Naive thymus-derived CD4-positive, alpha-beta T cell (primary cell): Measurements from ENCODE around the gene ZSCAN32. TPM values are rescaled to one million over a fixed set of nuclear protein-coding genes. Genes with fewer than 3 reads are reported as not detected.
A peak's percentile ranks its signal among the peaks of the same experiment; 100 is the strongest.

Experiments used
- ATAC-seq: fragments of 150-1000 bp; cut with Tn5 transposase; 2 replicates; pipeline ENCODE4 v1.10.0; 2021; ENCODE audit warnings: mild to moderate bottlenecking, moderate library complexity
- CTCF ChIA-PET: fragments of 350-600 bp; sonication (Branson Sonifier 250); formaldehyde crosslinking; loops from one replicate; lab custom pipeline; 2021; ENCODE audit warnings: antibody characterized with exemption; lab: Charles Lee
- POLR2A ChIA-PET: fragments of 350-600 bp; sonication (Branson Sonifier 250); formaldehyde crosslinking; loops from one replicate; lab custom pipeline; 2021; ENCODE audit warnings: antibody characterized with exemption, inconsistent platforms; lab: Charles Lee
- DNase-seq, 9 donors: peaks; one replicate each; pipeline versions ENCODE4 v3.0.0 to v3.0.0-alpha.2; 2020 to 2022; ENCODE audit warnings: mixed read lengths in 1 of 9
- H3K27ac ChIP-seq: one replicate; pipeline ENCODE4 v1.7.0; 2013; ENCODE audit warnings: mild to moderate bottlenecking, low read depth, low read length, moderate library complexity
- H3K27me3 ChIP-seq, 2 donors: one replicate each; pipeline ENCODE4 v1.7.0; 2013; ENCODE audit warnings: low read length in 2 of 2, mild to moderate bottlenecking in 2 of 2, moderate library complexity in 2 of 2; ENCODE audit not compliant: control insufficient read depth in 2 of 2, insufficient read depth in 2 of 2
- H3K36me3 ChIP-seq, 3 experiments: 1 replicate in 2 of 3; 2 replicates in 1 of 3; pipeline ENCODE4 v1.7.0; 2013; ENCODE audit warnings: low read length in 3 of 3, mild to moderate bottlenecking in 3 of 3, moderate library complexity in 1 of 3; ENCODE audit not compliant: insufficient read depth in 3 of 3, control insufficient read depth in 2 of 3
- H3K4me1 ChIP-seq, 2 donors: one replicate each; pipeline ENCODE4 v1.7.0; 2013; ENCODE audit warnings: low read length in 2 of 2, mild to moderate bottlenecking in 2 of 2, moderate library complexity in 1 of 2; ENCODE audit not compliant: control insufficient read depth in 2 of 2, insufficient read depth in 2 of 2
- H3K4me3 ChIP-seq: 2 replicates; pipeline ENCODE4 v1.7.0; 2013; ENCODE audit warnings: mild to moderate bottlenecking, low read length
- H3K9me3 ChIP-seq, 3 experiments: 1 replicate in 2 of 3; 2 replicates in 1 of 3; pipeline ENCODE4 v1.7.0; 2013; ENCODE audit warnings: low read length in 3 of 3; ENCODE audit not compliant: control insufficient read depth in 2 of 3
- H3K27ac Mint-ChIP-seq, 9 donors: one replicate each; pipeline ENCODE4 v1.8.0; 2020 to 2022; ENCODE audit warnings: mixed read lengths in 9 of 9, mild to moderate bottlenecking in 8 of 9, moderate library complexity in 5 of 9, inconsistent platforms in 2 of 9
- H3K27me3 Mint-ChIP-seq, 5 donors: one replicate each; pipeline ENCODE4 v1.8.0; 2021 to 2022; ENCODE audit warnings: mixed read lengths in 5 of 5, mild to moderate bottlenecking in 1 of 5
- H3K36me3 Mint-ChIP-seq, 5 donors: one replicate each; pipeline ENCODE4 v1.8.0; 2020 to 2022; ENCODE audit warnings: mixed read lengths in 5 of 5, mild to moderate bottlenecking in 3 of 5, inconsistent platforms in 1 of 5
- H3K4me1 Mint-ChIP-seq, 7 donors: one replicate each; pipeline ENCODE4 v1.8.0; 2020 to 2022; ENCODE audit warnings: mixed read lengths in 7 of 7, mild to moderate bottlenecking in 3 of 7, inconsistent platforms in 1 of 7
- H3K4me3 Mint-ChIP-seq, 10 donors: one replicate each; pipeline ENCODE4 v1.8.0; 2020 to 2022; ENCODE audit warnings: mild to moderate bottlenecking in 10 of 10, mixed read lengths in 10 of 10, moderate library complexity in 6 of 10, inconsistent platforms in 2 of 10
- H3K9me3 Mint-ChIP-seq, 11 donors: one replicate each; pipeline ENCODE4 v1.8.0; 2020 to 2022; ENCODE audit warnings: mixed read lengths in 11 of 11, mild to moderate bottlenecking in 4 of 11, inconsistent platforms in 1 of 11, moderate library complexity in 1 of 11
- intact Hi-C, 2 donors: fragments of 100-400 bp; cut with micrococcal nuclease; formaldehyde crosslinking; loops; one replicate each; pipeline ENCODE4 v1.15.1; 2023
- polyA plus RNA-seq, 2 donors: library from polyadenylated mRNA; unstranded; fragments of 300-500 nt; fragmentation: Illumina TruSeq; gene quantifications; one replicate each; pipeline ENCODE4 v1.2.3, GENCODE V29; 2021
- total RNA-seq, 6 experiments: library from RNA in 5 of 6; stranded (reverse) in 5 of 6; gene quantifications; 1 replicate in 5 of 6; 2 replicates in 1 of 6; pipeline ENCODE4 v1.2.3 and lab custom pipeline; 2021 to 2026

Gene ZSCAN32
- 10 to 100 TPM in 4 of 5 experiments, 1 to 10 TPM in 1; 9.7 to 31.1 (median 19.0) TPM for total RNA-seq
- polyA plus RNA-seq = 10 to 100 TPM; 14.6 to 24.3 TPM
- 14.4 reads per million, percentile 43 among the genes with 10 or more reads in this experiment for total RNA-seq (lab: John Stamatoyannopoulos, UW)

DNA sequence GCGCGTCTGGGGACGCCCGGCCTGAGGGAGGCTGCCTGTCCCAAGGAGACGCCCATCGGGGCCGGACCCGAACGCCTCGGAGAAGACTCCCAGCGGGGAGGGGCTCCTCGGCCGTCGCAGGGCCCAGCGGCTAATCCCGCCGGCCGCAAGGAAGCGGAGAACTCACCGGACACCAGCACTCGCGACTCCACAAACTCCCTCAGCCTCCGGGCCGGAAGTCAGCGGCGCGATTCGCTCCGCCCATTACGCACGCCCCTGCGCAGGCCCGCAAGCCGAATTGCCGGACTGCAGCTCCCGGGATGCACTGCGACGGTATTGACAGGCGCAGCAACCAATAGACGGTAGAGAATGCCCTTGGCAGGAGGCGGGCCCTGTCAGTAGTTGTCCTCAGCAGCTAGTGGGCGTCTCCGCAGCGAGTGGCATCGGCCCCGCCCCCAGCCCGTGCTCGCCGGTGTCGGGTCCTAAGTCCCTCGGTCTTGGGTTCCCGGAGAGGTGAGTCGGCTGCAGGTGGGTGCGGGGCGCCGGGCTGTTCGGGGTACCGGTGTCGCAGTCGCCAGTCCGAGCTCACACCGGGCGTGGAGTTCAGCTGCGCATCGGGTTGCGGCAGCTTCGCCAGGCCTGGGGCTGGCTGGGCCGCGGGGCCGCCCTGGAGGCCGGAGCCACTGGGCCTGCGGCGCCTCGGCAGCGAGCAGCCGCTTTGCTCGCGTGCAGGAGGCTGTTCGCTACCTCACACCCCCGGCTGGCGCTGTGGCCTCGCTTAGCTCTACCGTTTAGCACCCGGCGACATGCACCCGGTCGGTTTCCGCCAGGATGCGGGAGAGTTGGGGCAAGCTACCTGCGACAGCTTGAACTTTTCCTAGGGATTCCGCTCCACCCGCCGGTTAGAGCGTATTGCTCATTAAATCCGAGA is at the start of gene ZSCAN32, which contains the start of gene ZNF174:
Gene ZSCAN32 (minus strand): TSS at position 226 of the 910 bp plus-strand sequence. CDS start 3,447 bp downstream, outside the sequence.
Gene ZNF174 (plus strand): TSS at position 437 of the 910 bp plus-strand sequence. CDS start 790 bp downstream, outside the sequence.
- CTCF ChIA-PET = interaction anchor here (0.5 to 1.9 kb wide), 5 partner anchors 21 to 397 kb away, joined by 3 to 4 read pairs (median 3); no protein-coding TSS in a partner anchor
- ATAC-seq (peak; percentile 99), DNase-seq (peak; percentile 90 to 99 (median 98))
- peak within 1 kb of the TSS; percentile 84 to 97 (median 94) for H3K4me3 Mint-ChIP-seq
- Histone ChIP-seq H3K36me3 (peaks cover 9 to 41% (median 15%) of the 10 kb centered on the region in 3 experiments), H3K9me3 (peaks cover 0 to 26% (median 0%) of the 10 kb centered on the region in 3 experiments), H3K4me3 (peak within 1 kb of the TSS; percentile 87), H3K4me1 (peaks cover 20 to 22% of the 10 kb centered on the region in 2 donors), H3K27me3 (no peaks in the 10 kb centered on the region), H3K27ac (peak within 1 kb of the TSS; percentile 89)
- intact Hi-C loops = loop anchor here (1.0 to 5.0 kb wide), 17 partner anchors 36 to 379 kb away; partner anchors contain the start of genes NAA60 (in 2 of the 2), TIGD7 (in 2 of the 2), ZNF263 (in 2 of the 2) and ZNF597 (in 2 of the 2)
- H3K27ac Mint-ChIP-seq = peak within 1 kb of the TSS; percentile 88 to 95 (median 91)
- H3K27me3 Mint-ChIP-seq = no peaks in the 10 kb centered on the region
- peaks cover 29 to 77% (median 59%) of the 10 kb centered on the region in 5 donors for H3K36me3 Mint-ChIP-seq
- POLR2A ChIA-PET = interaction anchor here (0.5 to 4.1 kb wide), 29 partner anchors 9 to 353 kb away, joined by 3 to 40 read pairs (median 5); partner anchors contain the start of genes CLUAP1, NAA60, TIGD7 and ZNF213
- H3K4me1 Mint-ChIP-seq = peaks cover 14 to 77% (median 65%) of the 10 kb centered on the region in 7 donors
- H3K9me3 Mint-ChIP-seq = peaks cover 7 to 52% (median 24%) of the 10 kb centered on the region in 11 donors

DNA sequence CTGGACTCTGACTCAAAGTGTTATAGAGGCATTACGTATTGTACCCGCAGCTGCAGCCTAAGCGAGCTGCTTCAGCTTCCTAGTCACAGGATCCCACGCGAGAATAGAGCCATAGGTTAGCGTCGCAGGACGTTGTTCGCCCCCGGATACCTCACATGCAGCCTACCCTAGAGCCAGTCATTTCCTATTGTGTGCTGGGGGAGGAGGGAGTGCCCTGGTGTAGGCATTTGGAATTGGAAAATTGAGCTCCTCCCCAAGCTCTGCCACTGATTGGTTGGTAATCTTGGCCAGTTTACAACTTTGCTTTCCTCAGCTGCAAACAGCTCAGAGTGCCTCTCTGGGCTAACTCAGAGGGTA is 43.2 kb upstream of the ZSCAN32 start:
- H3K27me3 Mint-ChIP-seq = peaks cover 0 to 5% (median 0%) of the 10 kb centered on the region in 5 donors
- peaks cover 8 to 46% (median 28%) of the 10 kb centered on the region in 5 donors for H3K36me3 Mint-ChIP-seq
- Histone ChIP-seq H3K4me3 (peak overlapping the region; percentile 47), H3K27me3 (no peaks in the 10 kb centered on the region), H3K9me3 (peaks cover 0 to 5% (median 0%) of the 10 kb centered on the region in 3 experiments), H3K36me3 (peaks cover 0 to 15% (median 0%) of the 10 kb centered on the region in 3 experiments), H3K4me1 (peaks cover 5 to 15% of the 10 kb centered on the region in 2 donors), H3K27ac (peak overlapping the region; percentile 89)
- peaks cover 0 to 24% (median 12%) of the 10 kb centered on the region in 11 donors for H3K9me3 Mint-ChIP-seq
- ATAC-seq (peak; percentile 63), DNase-seq (peak in 6 of 9 donors; percentile 8 to 68 (median 38))
- intact Hi-C loops = loop anchor here in 1 of 2 donors (1.0 to 5.0 kb wide), 2 partner anchors 13 to 162 kb away; partner anchors contain the start of gene ZNF263
- peaks cover 0 to 47% (median 24%) of the 10 kb centered on the region in 7 donors for H3K4me1 Mint-ChIP-seq
- POLR2A ChIA-PET = interaction anchor here (0.7 to 3.2 kb wide), 11 partner anchors 13 to 414 kb away, joined by 3 to 25 read pairs (median 4); partner anchors contain the start of genes ZNF174 and ZSCAN32
- peak overlapping the region; percentile 88 to 100 (median 96) for H3K4me3 Mint-ChIP-seq
- CTCF ChIA-PET = interaction anchor here (0.7 to 1.6 kb wide), 5 partner anchors 13 to 482 kb away, joined by 3 to 8 read pairs (median 3); partner anchors contain the start of genes ZNF174 and ZSCAN32
- H3K27ac Mint-ChIP-seq = peak overlapping the region; percentile 82 to 98 (median 96)

DNA sequence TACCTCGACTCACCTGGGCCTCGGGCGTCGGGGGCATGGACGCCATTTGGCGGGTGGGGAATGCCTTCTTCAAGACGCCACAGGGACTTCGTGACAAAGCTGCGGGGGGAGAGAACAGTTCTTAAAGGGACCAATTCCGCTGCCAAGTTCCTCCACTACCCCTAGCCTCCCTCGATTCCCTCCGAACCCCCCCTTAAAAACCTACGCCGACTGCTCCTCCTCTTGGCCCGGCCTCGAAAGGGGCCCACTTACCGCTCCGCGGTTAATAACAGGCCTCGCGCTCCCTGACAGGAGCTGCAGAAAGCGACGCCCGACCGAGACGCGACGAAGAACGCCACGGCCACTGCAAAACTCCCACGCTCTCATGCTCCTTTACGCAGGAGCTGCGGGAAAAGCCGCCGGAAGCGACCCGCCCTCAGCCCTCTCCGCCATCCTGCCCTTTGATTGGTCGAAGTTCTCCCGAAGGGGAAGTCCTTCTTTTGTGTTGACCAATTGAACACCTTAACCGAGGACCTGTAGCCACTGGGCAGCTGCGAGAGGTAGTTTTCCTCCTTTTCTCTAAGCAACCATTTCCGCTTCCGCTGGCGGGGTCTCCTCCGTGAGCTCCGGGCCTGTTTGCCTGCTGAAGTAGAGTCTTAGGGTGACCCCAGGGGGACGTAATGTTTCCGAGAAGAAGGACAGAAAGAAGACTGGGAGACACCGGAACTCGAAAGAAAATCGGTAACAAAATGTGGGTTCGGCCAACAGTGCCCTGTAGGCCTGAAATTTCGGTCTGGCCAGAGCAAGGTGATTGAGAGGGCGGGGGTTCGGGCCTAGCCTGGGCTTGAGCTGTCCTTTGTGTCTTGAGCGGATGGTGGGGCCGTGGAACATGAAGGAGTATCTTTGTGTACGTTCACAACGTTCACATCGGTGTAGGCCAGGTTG is 42.6 kb upstream of the ZSCAN32 start, which contains the start of the genes NAA60 and ZNF597:
Gene NAA60 (plus strand): TSS at position 573 of the 924 bp plus-strand sequence. CDS start 32,548 bp downstream, outside the sequence.
Gene ZNF597 (minus strand): TSS at position 397 of the 924 bp plus-strand sequence. CDS start 351 bp downstream, at position 46.
- peak within 1 kb of the TSS; percentile 89 for H3K27ac ChIP-seq
- POLR2A ChIA-PET = interaction anchor here (0.8 to 3.2 kb wide), 10 partner anchors 14 to 293 kb away, joined by 3 to 25 read pairs (median 4); partner anchors contain the start of genes ZNF174, ZNF263 and ZSCAN32
- DNase-seq = peak; percentile 38 to 86 (median 79)
- ATAC-seq = peak; percentile 96
- Mint-ChIP-seq H3K27ac (peak within 1 kb of the TSS; percentile 82 to 98 (median 96)), H3K9me3 (peaks cover 0 to 27% (median 14%) of the 10 kb centered on the region in 11 donors), H3K4me1 (peaks cover 0 to 46% (median 24%) of the 10 kb centered on the region in 7 donors), H3K4me3 (peak within 1 kb of the TSS; percentile 88 to 100 (median 96)), H3K27me3 (peaks cover 0 to 5% (median 0%) of the 10 kb centered on the region in 5 donors), H3K36me3 (peaks cover 8 to 46% (median 31%) of the 10 kb centered on the region in 5 donors)
- H3K4me1 ChIP-seq = peaks cover 5 to 15% of the 10 kb centered on the region in 2 donors
- no peaks in the 10 kb centered on the region for H3K27me3 ChIP-seq
- intact Hi-C loops = loop anchor here (1.0 to 5.0 kb wide), 8 partner anchors 14 to 260 kb away; partner anchors contain the start of genes ZNF174 (in 2 of the 2), ZNF263 (in 2 of the 2) and ZSCAN32 (in 2 of the 2)
- peaks cover 0 to 5% (median 0%) of the 10 kb centered on the region in 3 experiments for H3K9me3 ChIP-seq
- H3K36me3 ChIP-seq = peaks cover 0 to 11% (median 0%) of the 10 kb centered on the region in 3 experiments
- peak within 1 kb of the TSS; percentile 47 for H3K4me3 ChIP-seq
- CTCF ChIA-PET = interaction anchor here (0.6 to 1.6 kb wide), 3 partner anchors 14 to 481 kb away, joined by 3 to 8 read pairs (median 3); no protein-coding TSS in a partner anchor

DNA sequence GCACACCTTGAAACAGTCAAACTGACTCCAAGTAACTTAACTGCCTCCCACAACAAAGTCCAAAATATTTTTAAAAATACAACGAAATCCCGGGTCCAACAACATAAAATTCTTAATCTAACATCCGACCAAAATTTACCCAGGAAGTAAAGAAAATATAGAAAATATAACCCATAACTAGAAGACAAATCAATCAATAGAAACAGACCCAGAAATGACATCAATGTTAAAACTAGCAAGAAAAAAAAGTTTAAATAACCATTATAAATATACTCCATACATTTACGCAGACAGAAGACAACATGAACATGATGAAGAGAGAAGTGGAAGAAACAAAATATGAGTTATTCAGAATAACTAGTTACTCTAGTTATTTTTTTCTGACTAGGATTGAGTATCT is 38.8 kb upstream of the ZSCAN32 start:
- Mint-ChIP-seq H3K36me3 (peaks cover 8 to 53% (median 33%) of the 10 kb centered on the region in 5 donors), H3K27me3 (peaks cover 0 to 5% (median 0%) of the 10 kb centered on the region in 5 donors)

DNA sequence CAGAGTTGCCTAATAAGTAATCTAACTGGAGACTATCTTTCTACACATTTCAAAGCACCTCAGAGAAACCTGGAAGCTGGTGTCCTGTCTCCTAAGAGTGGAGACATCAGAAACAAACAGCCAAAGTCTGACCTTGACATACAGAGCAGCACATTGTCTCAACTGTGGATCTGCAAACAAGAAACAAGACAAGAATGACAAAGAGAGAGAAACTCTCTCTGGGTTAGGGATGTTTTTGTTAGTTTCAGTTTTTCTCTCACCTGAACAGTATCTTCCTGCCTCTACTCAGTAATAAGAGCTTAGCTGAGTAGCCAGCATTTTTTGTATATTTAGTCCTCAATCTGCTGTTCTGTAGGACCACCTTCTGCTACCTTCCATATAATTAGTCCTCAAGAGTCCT is 33.6 kb upstream of the ZSCAN32 start:
- no peak for ATAC-seq
- Histone ChIP-seq H3K4me1 (peaks cover 0 to 7% of the 10 kb centered on the region in 2 donors), H3K36me3 (peaks cover 0 to 10% (median 0%) of the 10 kb centered on the region in 3 experiments), H3K27ac (no peak overlapping the region), H3K27me3 (no peaks in the 10 kb centered on the region), H3K9me3 (no peaks in the 10 kb centered on the region), H3K4me3 (no peak overlapping the region)
- Mint-ChIP-seq H3K4me3 (no peak overlapping the region), H3K27ac (peak overlapping the region in 2 of 9 donors; percentile 22 to 46), H3K9me3 (peaks cover 0 to 29% (median 7%) of the 10 kb centered on the region in 11 donors), H3K36me3 (peaks cover under 1 to 62% (median 41%) of the 10 kb centered on the region in 5 donors), H3K4me1 (peaks cover 10 to 35% (median 22%) of the 10 kb centered on the region in 7 donors), H3K27me3 (peaks cover 0 to 1% (median 0%) of the 10 kb centered on the region in 5 donors)
- POLR2A ChIA-PET = no interaction called here
- CTCF ChIA-PET = no interaction called here
- DNase-seq = no peak
- intact Hi-C loops = no loop called here

More for the DNA sequence above, 38.8 kb upstream of the ZSCAN32 start:
- Histone ChIP-seq H3K27me3 (no peaks in the 10 kb centered on the region), H3K9me3 (peaks cover 0 to 5% (median 0%) of the 10 kb centered on the region in 3 experiments), H3K4me3 (no peak overlapping the region), H3K4me1 (peaks cover 4 to 6% of the 10 kb centered on the region in 2 donors), H3K27ac (no peak overlapping the region), H3K36me3 (peaks cover 0 to 17% (median 0%) of the 10 kb centered on the region in 3 experiments)
- Mint-ChIP-seq H3K9me3 (peaks cover 0 to 27% (median 14%) of the 10 kb centered on the region in 11 donors), H3K27ac (peak overlapping the region in 1 of 9 donors; percentile 59), H3K4me3 (peak overlapping the region in 2 of 10 donors; percentile 21 to 47), H3K4me1 (peaks cover 1 to 33% (median 17%) of the 10 kb centered on the region in 7 donors)
- ATAC-seq = no peak
- intact Hi-C loops = loop anchor here in 1 of 2 donors (5.0 kb wide), 1 partner anchor 157 kb away; the partner anchor contains the start of gene ZNF263
- DNase-seq = no peak
- CTCF ChIA-PET = no interaction called here
- POLR2A ChIA-PET = no interaction called here
